Panc1 (cell line): Measurements from ENCODE around the gene SLC16A6. TPM values are rescaled to one million over a fixed set of nuclear protein-coding genes. Genes with fewer than 3 reads are reported as not detected.

ENCODE experiments used
- ATAC-seq: fragments of 200-7000 bp; cut with Tn5 transposase; 2 replicates; pipeline ENCODE4 v1.9.1; 2020; ENCODE audit warnings: mild to moderate bottlenecking, moderate library complexity
- BruUV-seq: library from RNA; stranded (reverse); fragments of 400-500 nt; replicated peaks from 2 replicates; lab custom pipeline; 2021; lab: Mats Ljungman, UMichigan
- CTCF ChIA-PET: fragments of 300-600 bp; sonication (Branson Sonifier 250); formaldehyde crosslinking; loops from one replicate; lab custom pipeline; 2022; ENCODE audit warnings: antibody characterized with exemption; lab: Charles Lee
- POLR2A ChIA-PET: fragments of 300-600 bp; sonication (Branson Sonifier 250); formaldehyde crosslinking; loops from one replicate; lab custom pipeline; 2022; ENCODE audit warnings: antibody characterized with exemption; lab: Charles Lee
- DNase-seq: peaks from one replicate; pipeline ENCODE4 v3.0.0-alpha.2; 2010; ENCODE audit warnings: low read depth, low spot score
- H3K27ac ChIP-seq: 2 replicates; pipeline ENCODE4 v1.5.1; 2011; ENCODE audit warnings: mild to moderate bottlenecking, low read length, inconsistent platforms
- H3K27me3 ChIP-seq: fragments of 200-500 bp; sonication (Bioruptor generic); 2 replicates; pipeline ENCODE4 v1.6.0; 2014; ENCODE audit warnings: low read length, inconsistent platforms; ENCODE audit not compliant: control insufficient read depth, insufficient read depth
- H3K36me3 ChIP-seq: fragments of 200-500 bp; sonication (Bioruptor generic); 2 replicates; pipeline ENCODE4 v1.5.1; 2014; ENCODE audit warnings: inconsistent platforms, mild to moderate bottlenecking, low read length, moderate library complexity; ENCODE audit not compliant: control insufficient read depth, insufficient read depth
- H3K4me1 ChIP-seq: 2 replicates; pipeline ENCODE4 v1.5.1; 2011; ENCODE audit warnings: inconsistent platforms, mild to moderate bottlenecking, low read length, moderate library complexity; ENCODE audit not compliant: control insufficient read depth, insufficient read depth
- H3K4me3 ChIP-seq, 2 experiments: 2 replicates each; pipeline ENCODE4 v1.5.1; 2011 to 2012; ENCODE audit warnings: low read depth in 2 of 2, low read length in 2 of 2, mild to moderate bottlenecking in 2 of 2, inconsistent platforms in 1 of 2, moderate library complexity in 1 of 2
- H3K9me3 ChIP-seq: fragments of 200-500 bp; sonication (Bioruptor generic); 2 replicates; pipeline ENCODE4 v1.5.1; 2014; ENCODE audit warnings: low read depth, mild to moderate bottlenecking, inconsistent platforms, low read length, moderate library complexity; ENCODE audit not compliant: control insufficient read depth, insufficient read depth
- POLR2AphosphoS5 ChIP-seq: IDR thresholded peaks from 2 replicates; pipeline ENCODE4 v1.6.1; 2012; ENCODE audit warnings: mild to moderate bottlenecking, low read depth, low read length, moderate library complexity
- REST ChIP-seq, 2 experiments: IDR thresholded peaks; 2 replicates each; pipeline ENCODE4 v1.6.1; 2011 to 2012; ENCODE audit warnings: low read depth in 2 of 2, control low read depth in 1 of 2, low read length in 1 of 2, mild to moderate bottlenecking in 1 of 2, moderate library complexity in 1 of 2; ENCODE audit not compliant: insufficient read depth in 1 of 2
- SIN3A ChIP-seq: IDR thresholded peaks from 2 replicates; pipeline ENCODE4 v1.6.1; 2012; ENCODE audit warnings: low read depth, mild to moderate bottlenecking, low read length, moderate library complexity, borderline replicate concordance; ENCODE audit not compliant: insufficient read depth
- TCF7L2 ChIP-seq: IDR thresholded peaks from 2 replicates; pipeline ENCODE4 v1.6.1; 2011; ENCODE audit warnings: mild to moderate bottlenecking, low read depth, low read length, inconsistent platforms
- in situ Hi-C: cut with HindIII; loops from 2 replicates; pipeline ENCODE4 v1.10.0; 2016; ENCODE audit warnings: low sequenced_read_pairs, low pct_unique_long_range_greater_than_20kb
- intact Hi-C: fragments of 100-400 bp; cut with micrococcal nuclease; formaldehyde crosslinking; loops from one replicate; pipeline ENCODE4 v1.10.0; 2022; ENCODE audit not compliant: unreplicated experiment
- total RNA-seq: library from RNA; stranded (reverse); gene quantifications from one replicate; pipeline ENCODE4 v1.2.1, GENCODE V29; 2021; ENCODE audit not compliant: unreplicated experiment
- TF ChIP-seq, protein P1 (sequence below): fragments of 450-650 bp; IDR thresholded peaks from 2 replicates; pipeline ENCODE4 v1.5.1; 2017; ENCODE audit warnings: mild to moderate bottlenecking

SLC16A6 gene
- total RNA-seq, 1 experiment from 2014 or later: 0.26 TPM

DNA sequence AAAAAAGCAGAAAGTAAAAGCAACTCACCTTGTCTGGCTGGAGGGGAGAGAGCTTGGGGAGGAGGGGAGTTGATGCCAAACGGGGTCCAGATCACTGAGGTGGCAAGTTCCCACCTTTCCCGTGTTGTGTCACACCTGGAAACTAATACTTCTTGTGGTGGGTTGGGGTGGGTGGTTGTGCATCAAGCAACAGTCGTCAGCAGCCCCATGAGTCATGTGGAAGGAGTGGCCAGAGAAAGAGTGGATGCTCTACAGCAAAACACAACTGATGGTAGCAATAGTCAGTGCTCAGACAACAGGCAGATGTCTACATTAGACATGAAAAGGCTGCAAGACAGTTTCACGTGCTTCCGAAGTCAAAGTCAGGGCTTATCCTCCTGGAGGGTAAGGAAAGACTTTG is 35.8 kb upstream of the SLC16A6 start:
- DNase-seq (no peak), ATAC-seq (no peak)
- Histone ChIP-seq H3K4me1 (no peaks in the 10 kb centered on the region), H3K27ac (no peak overlapping the region), H3K27me3 (no peaks in the 10 kb centered on the region), H3K9me3 (no peaks in the 10 kb centered on the region), H3K4me3 (no peak overlapping the region), H3K36me3 (no peaks in the 10 kb centered on the region)
- ChIA-PET POLR2A (no interaction called here), CTCF (no interaction called here)
- TF ChIP-seq POLR2AphosphoS5: no peak
- TF ChIP-seq SIN3A: no peak
- TF ChIP-seq TCF7L2: no peak
- TF ChIP-seq, protein P1, sequence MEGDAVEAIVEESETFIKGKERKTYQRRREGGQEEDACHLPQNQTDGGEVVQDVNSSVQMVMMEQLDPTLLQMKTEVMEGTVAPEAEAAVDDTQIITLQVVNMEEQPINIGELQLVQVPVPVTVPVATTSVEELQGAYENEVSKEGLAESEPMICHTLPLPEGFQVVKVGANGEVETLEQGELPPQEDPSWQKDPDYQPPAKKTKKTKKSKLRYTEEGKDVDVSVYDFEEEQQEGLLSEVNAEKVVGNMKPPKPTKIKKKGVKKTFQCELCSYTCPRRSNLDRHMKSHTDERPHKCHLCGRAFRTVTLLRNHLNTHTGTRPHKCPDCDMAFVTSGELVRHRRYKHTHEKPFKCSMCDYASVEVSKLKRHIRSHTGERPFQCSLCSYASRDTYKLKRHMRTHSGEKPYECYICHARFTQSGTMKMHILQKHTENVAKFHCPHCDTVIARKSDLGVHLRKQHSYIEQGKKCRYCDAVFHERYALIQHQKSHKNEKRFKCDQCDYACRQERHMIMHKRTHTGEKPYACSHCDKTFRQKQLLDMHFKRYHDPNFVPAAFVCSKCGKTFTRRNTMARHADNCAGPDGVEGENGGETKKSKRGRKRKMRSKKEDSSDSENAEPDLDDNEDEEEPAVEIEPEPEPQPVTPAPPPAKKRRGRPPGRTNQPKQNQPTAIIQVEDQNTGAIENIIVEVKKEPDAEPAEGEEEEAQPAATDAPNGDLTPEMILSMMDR: no peak
- no peak for TF ChIP-seq REST (IDR thresholded peaks at IDR 0.05; ENCODE audit: insufficient read depth in 1 of 2, low read depth in 2 of 2, low read length in 1 of 2)
- intact Hi-C loops (no loop called here), in situ Hi-C loops (no loop called here)
- BruUV-seq: no TSS peak

DNA sequence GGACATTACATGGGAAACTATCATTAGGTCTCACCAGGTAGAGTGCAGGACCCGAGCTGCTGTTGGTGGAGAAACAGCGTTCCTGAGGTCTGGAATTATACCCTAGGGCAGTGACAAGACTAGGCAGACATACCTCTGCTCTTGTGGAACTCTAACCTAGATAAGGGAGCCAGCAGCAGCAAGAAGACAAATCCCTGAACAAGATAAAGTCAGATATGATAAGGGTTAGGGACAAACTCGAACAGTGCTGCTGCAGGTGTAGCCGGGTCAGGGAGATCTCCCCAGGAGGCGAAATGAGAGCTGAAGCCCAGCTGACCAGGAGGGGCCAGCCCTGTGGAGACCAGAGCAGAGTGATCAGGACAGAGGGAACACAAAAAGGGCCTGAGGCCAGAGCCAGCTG is 35.0 kb upstream of the SLC16A6 start:
- in situ Hi-C loops (no loop called here), intact Hi-C loops (no loop called here)
- no peak for TF ChIP-seq SIN3A
- TF ChIP-seq, protein P1: no peak
- TF ChIP-seq POLR2AphosphoS5: no peak
- TF ChIP-seq TCF7L2: no peak
- no peak for TF ChIP-seq REST (IDR thresholded peaks at IDR 0.05; ENCODE audit: insufficient read depth in 1 of 2, low read depth in 2 of 2, low read length in 1 of 2)
- H3K9me3 ChIP-seq: no peaks in the 10 kb centered on the region
- ChIA-PET CTCF (no interaction called here), POLR2A (no interaction called here)
- no peaks in the 10 kb centered on the region for H3K4me1 ChIP-seq
- no peak overlapping the region for H3K27ac ChIP-seq
- ATAC-seq (no peak), DNase-seq (no peak)
- BruUV-seq: no TSS peak
- H3K4me3 ChIP-seq: no peak overlapping the region
- no peaks in the 10 kb centered on the region for H3K27me3 ChIP-seq
- H3K36me3 ChIP-seq: no peaks in the 10 kb centered on the region
